Activated gamma-delta T cell treated with Interleukin-2 at 50 U/mL for 16 hours (primary cell): ENCODE results near the gene MORC4.
A peak's percentile ranks its signal among the peaks of the same experiment; 100 is the strongest.

ENCODE experiments used
- DNase-seq: peaks from one replicate; pipeline ENCODE4 v3.0.0-alpha.2; 2020

MORC4 gene

DNA sequence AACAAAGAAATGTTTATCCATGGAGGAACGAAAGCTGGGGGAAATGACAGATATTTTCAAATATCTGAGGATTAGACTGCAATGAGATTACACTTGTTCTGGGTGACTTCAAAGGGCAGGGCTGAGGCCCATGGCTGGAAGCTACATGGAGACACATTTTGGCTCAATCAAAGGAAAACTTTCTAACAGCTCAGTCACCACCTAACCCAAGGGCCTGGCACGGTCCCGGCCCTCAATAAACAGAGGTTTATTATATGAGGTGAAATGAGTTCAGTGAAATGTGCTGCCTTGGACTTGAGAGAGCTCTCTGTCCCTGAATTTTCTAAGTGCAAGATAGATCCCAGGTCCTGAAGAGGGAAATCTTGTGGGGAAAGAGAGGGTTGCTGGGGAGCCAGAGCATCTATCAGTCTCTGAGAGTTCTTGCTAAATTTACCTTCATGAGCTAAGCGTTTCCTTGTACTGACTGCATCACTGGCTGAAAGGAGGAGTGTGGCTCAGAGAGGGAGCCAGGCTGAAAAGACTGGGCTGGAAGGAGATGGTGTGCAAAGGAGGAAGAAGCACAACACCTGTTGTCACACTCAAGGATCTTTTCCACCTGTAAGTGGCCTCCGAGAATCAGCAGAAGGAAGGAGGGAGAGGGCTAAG lies 94.8 kb downstream of the MORC4 start:
- no peak for DNase-seq

DNA sequence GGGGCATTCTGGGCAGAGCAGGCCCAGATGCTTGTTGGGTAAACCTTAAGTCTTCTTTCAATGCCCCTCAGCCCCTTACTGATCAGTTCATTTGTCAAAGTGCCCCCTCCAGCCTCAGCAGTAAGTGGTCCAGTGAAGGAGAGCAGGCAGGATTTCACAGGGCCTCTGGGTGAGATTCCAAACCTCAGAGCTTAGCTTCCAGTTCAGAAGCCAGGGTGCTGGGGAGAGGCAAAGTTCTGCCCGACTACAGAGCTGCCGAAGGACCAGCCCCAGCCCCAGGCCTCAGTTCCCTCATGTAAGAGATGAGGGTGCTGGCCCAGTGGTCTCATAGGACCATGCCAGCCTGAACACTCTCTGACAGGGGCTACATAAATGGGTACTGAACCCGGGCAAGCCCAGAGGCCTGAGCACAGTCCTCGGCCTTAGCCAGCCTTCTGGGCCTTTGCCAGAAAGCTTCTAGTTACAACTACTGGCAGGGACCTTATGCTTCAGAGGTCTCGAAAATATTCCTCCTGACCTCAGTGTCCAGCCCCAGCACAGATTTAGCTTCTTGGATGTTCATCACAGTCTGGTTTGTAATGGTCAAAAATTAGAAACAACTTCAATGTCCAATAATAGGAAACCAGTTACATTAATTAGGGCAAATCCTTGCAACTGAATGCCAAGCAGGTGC lies 96.0 kb downstream of the MORC4 start:
- DNase-seq = no peak

DNA sequence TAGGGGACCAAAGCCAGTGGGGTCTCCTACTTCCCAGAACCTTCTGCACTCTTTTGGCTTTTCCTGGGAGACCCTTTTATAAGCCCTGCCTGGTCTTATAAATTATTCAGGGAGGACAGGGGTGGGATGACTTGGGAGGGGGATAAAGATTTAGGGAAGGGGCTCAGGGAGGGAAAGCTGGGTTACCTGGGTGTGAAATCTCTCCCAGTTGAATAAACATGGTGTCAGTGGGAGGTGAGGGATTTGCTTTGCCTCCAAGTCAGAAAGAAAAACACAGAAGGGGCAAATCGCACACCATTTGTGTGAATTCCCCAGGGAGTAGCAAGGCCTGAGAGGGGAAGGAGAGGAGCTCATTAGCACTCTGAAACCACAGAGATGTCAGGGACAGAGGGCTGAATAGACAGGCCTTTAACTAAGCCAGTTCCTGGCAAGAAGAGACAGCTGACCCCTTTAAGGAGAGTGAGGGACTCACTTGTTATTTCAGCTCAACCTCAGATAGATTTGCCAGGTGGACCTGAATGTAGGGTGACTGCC lies 96.7 kb downstream of the MORC4 start, which contains the start of gene RIPPLY1:
RIPPLY1 (minus strand) TSS at position 51 of the 534 bp plus-strand sequence. CDS start 54 bp downstream, outside the sequence.
- DNase-seq = no peak

DNA sequence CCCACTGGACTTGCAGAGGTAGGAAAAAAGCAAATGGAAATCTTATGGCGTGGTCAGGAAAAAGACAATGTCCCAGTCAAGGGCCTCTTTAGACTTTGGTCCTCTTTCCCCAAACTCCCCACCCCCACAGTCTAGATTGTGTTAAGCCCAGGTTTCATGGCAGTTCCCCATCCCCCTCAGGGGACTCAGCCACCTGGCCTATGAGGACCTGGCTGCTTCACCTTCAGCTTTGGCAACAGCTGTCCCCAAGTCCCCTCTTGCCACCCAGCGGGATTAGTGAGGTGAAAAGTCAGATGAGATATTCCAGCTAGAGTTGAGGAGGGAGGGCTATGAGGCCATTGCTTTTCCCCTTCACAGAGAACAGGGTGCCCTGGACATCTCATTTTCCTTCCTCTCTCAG lies 97.3 kb downstream of the MORC4 start:
- no peak for DNase-seq

DNA sequence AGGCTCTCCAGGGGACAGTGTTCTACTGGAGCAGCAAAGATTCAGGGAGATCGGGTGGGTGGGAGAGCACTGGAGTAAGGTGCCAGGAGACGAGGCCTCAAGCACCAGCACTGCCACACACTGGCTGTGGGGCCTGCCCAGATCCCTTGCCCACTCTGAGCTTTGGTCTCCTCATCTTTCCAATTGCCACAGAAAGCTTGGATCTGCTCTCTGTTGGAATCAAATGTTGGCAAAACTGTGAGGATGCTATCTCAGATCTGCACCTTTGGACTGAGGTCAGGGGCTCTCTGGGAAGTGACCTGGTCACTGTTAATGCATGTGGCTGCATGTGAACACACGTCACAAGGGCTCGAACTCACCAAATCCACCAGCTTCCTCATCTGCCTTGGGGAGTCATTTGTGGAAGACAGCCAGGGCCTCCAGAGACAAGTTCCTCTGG lies 98.2 kb downstream of the MORC4 start:
- DNase-seq = no peak

DNA sequence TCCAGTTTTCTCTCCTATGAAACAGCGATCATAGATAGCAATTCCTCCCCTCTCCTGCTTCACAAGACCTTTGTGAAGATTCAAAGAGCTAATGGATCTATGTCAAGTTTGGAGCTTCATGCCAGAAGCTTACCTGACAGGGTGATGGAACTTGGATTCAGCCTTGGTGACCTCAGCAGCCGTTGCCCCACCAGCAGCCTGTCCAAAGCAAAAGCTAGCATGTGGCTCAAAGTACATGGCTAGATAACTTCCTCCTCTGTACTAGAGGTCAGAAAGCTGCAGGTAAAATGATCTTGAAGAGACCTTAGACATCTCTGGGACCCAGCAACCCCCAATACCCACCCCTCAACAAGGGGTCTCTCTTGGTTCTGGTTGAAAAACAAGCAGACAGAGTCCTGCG lies 98.7 kb downstream of the MORC4 start:
- no peak for DNase-seq

DNA sequence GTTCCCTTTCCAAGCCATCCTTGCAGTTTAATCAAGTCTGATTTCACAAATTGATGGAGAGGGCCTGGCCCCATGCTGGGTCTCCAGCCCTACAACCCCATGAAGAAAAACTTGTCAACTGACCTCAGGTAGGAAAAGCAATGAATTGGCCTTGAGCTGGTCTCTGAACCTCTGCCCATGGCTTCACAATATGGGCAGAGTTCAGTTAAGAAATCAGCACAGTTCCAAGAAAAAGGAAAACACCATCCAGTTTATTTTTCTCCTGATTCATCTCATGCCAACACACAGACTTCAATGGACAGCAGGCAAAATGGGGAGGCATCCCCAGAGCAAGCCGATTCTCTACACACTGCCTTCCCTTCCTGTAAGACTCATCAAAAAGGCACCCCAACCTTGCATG lies 100.2 kb downstream of the MORC4 start:
- DNase-seq = no peak

DNA sequence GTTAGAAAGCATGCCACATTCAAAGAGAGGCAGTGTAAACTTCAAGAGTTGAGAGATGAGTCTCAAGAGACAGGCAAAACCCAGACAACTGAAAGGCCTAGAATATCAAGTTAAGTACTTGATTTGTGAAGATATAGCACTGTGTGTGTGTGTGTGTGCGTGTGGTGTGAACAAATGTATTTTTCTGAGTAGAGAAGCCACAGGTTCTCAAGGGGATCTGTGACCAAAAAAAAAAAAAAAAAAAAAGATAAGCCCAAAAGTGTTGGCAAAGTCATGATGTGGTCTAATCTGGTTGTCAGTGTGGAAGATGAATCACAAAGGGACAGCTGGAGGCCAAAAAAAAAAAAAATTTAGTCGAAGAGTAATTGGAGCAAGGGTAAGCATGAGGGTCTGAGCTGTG lies 100.7 kb downstream of the MORC4 start:
- no peak for DNase-seq

DNA sequence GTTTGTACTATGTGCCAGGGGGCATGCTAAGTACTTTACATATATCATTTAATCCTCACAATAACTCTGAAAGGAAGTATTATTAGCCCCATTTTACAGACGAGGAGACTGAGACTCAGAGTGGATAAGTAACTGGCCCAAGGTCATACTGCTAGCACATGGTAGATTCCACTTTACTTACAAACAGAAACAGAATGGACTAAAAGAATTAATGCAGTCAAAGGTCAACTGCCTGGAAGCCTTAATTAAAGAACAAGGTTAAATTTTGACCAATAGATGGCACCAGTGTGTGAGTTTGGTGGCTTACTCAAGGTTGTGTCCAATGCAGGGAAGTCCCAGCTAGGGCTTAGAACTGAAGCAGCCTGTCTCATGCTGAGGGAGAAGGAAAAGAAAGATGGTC lies 101.5 kb downstream of the MORC4 start:
- DNase-seq = no peak

DNA sequence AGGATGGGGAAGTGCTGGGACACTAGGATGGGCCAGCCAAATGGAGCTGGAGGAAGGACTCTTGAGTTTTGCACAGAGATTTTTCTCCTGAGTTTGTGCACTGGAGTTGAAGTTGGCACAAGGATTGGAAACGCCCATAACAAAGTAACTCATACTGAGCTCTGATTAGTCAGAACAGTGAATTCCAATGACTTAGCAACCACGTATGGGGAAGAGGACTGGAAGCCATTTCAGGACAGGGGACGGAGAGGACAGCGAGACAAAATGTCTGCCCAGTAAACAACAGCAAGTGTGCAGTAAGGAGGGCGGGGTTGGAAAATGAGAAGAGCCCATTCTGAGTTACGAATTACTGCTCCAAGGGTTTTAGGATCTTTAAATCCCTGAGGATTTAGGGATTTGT lies 102.8 kb downstream of the MORC4 start:
- no peak for DNase-seq

DNA sequence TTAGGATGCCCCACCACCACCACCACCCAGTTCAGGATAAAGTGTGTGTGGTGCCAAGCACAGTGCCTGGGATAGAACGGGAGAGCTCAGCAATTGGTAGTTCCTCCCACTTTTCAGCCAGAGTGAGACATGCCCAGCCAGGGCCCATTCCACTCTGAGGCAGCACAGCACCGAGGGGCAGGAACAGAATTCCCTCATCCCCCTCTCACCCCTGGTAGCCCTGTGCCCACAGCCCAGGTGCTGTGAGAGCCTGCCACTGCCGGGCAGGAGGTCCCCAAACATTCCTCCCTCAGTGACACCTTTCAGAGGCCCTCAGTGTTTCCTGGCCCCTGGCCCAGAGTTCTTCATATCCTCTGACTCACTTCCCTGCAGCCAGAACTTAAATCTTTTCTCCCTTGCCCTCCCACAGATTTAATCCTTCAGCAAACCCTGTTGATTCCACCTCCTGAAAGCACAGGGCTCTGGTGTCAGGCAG lies 105.0 kb downstream of the MORC4 start:
- DNase-seq = no peak

DNA sequence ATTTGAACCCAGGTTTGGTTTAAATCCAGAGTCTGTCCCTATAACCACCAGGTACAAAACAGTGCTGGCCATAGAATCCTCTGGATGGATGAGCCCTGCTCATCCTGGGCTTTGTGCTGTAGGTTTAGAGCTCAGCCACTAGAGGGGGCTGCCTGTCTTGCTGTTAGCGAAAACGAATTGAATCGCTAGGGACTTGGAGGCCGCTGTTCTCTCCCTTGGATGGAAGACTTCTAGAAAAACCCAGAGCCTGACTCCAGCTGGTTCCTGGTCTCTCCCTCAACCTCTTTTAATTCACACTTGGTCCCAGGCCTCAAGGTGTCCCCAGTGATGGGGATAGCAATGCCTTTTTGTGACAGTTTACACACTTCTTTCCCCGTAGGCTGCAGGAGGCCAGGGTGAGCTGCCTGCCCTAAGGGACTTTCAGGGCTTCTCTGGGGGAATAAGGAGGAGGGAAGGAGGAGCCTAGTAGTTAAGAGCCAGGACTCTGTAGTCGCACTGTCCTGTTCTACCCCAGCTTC lies 105.6 kb downstream of the MORC4 start:
- peak; percentile 40 for DNase-seq

DNA sequence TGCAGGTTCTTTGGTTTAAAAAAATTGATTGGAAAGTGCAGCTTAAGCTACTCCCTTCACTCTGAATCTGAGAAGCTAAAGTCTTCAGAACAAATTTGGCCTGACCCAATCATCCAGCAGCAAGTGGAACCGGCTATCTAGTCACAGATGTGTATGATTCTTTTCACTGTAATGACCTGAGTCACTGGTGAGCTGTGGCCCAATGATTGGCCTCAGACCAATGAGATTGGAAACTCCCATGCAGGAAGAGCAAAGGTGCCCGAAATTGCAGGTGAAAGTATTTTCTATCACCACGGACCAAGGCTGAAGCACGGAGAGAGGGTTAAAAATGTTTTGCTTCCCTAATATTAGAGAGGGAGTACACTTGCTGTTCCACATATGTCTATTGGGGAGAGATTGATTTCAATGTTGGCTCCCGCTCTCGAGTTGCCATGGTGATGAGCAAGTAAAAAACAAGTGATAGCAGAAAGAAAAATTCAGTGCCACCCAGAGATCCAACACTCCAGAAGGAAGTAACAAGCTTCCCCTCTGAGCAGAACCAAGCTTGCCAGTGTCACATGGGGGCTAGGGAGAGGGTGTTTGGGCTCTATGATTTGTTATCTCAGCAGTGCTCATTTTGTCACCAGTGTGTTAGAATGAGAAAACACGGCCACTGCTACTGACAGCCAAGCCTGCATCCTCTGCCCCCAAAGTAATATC lies 108.1 kb downstream of the MORC4 start:
- no peak for DNase-seq
